Measurements from ENCODE around the gene WIPF2. TPM values are rescaled to one million over a fixed set of nuclear protein-coding genes. Genes with fewer than 3 reads are reported as not detected.
"Not testable (repeated sequence)": the region's sequence is repeated elsewhere in the genome, so short reads cannot be mapped to it uniquely, and the experiment has no call there.

WIPF2 gene
- total RNA-seq, 1 experiment from 2014 or later, result 6.2 TPM

DNA sequence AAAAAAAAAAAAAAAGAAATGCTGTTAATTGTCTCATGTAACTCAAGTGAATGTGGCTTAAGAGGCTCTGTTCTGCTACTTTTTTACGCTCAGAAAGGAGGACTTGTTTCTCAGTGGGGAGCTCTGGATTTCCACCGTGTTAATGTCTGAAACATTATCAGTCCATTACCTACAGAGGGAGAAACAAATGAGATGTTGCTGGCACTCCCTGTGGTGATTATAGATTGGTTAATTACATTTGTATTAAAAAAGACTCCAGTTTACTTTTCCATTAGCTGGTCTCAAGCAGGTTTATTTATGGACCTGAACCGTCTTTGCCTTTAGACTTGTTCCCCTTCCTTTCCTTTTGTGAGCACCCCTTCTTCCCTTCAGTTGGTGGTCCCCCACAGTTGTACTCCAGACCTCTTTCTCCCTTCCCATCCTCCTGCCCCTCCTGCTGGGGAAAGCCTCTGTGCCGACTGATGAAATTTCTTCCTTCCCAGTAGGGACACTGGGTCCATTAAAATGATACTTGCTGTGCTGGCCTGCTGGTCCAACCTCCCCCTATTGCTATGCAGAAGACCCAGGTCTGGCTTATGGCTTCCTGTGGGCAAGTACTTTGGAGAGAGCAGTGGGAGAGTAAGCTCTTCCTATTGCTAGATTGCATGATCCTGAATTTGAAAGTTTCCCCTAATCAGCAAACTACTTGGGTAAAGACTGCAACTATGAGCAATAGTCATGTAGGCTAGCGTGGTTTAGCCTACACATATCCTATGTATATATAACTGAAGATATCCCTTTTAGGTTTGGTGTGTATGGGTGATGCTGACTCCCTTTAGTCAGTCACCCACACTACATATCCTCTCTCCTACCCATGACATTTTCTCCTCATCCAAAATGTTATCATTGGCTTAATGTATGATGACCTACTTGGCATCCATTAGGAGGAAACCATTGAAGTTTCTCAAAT is 76.7 kb downstream of the WIPF2 start:
- DNase-seq (ENCODE audit: low spot score), result no peak

DNA sequence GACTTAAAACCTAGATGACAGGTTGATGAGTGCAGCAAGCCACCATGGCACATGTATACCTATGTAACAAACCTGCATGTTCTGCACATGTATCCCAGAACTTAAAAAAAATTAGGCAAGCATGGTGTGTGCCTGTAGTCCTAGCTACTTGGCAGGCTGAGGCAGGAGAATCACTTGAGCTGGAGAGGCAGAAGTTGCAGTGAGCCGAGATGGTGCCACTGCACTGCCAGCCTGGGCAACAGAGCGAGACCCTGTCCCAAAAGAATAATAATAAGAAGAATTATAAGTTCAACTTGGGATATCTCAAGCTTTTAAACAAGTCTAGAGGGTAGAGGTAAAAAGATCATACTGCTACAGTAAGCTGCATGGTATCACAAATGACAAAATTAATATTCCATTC is 78.4 kb downstream of the WIPF2 start:
- DNase-seq (ENCODE audit: low spot score), result no peak

DNA sequence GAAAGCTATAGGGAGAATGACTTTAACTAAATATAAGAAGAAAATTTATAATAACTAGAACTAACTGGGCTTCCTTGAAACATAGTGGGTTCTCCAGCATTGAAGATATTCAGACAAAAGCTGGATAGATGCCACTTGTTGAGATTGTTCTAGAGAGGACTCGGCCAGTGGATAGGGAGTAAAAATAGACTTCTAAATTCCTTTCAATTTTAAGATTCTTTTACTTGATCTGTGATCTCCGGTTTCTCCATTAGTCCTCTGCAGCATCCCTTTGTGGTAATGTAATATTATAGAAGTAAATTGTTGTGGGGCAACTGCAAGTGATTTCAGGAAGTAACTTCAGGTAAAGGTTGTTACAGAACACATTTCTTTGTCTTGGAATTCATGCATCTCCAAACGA is 79.6 kb downstream of the WIPF2 start:
- no peak for DNase-seq (ENCODE audit: low spot score)

DNA sequence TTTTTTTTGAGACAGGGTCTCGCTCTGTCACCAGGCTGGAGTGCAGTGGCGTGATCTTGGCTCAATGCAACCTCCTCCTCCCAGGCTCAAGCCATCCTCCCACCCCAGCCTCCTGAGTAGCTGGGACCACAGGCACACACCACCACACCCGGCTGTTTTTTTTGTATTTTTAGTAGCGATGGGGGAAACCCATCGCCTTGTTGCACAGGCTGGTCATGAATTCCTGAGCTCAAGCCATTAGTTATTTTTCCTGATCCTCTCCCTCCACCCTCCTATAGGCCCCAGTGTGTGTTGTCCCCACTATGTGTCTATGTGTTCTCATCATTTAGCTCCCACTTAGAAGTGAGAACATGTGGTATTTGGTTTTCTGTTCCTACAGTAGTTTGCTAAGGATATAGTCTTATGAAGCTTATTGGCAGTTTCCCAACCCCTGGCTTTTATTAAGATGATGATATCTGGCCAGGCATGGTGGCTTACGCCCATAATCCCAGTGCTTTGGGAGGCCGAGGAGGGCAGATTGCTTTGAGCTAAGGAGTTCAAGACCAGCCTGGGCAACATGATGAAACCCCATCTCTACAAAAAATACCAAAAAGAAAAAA is 80.2 kb downstream of the WIPF2 start:
- not testable (repeated sequence) for DNase-seq (ENCODE audit: low spot score)

DNA sequence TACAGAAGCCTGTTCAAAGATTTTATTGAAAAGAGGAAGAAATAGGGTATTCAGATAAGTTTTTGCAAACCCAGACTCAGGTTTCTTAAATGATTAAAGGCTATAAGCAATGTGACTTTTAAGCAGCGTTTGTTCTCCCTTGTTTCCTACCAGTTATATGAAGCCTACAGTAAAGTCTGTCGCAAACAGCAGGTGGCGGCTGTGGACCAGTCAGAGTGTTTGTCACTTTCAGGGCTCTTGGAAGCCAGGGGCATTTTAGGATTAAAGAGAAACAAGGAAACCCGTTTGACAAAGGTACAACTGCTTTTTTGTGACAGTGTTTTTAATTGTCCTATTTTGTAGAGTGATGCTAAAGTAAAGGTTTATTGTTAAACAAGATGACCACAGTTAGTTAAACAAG is 82.2 kb downstream of the WIPF2 start:
- no peak for DNase-seq (ENCODE audit: low spot score)

DNA sequence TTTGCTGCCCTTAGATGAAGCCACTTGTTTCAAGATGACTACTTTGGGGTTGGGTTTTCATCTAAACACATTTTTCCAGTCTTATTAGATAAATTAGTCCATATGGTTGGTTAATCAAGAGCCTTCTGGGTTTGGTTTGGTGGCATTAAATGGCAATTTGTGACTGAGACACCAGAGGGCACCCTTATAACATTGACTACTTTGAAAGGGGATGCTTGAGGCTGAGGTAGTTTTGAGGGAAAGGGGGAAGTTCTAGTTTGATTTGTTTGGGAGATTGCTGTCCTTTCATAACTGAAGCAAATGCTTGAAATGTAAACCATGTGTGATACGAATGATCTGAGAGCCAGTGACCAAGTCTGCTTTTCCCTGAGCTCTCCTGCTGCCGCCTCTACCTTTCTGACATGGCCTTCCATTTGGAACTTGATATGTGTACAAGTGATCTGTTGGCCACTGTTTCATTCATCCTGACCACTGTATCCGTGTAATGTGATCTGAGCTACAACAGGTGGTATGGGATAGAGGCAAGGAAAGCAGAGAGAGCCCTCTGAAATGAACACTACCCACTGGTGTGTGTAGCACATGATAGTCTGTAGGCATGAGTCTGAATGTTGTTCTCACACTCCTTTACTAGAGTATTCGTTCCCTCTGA is 84.0 kb downstream of the WIPF2 start:
- no peak for DNase-seq (ENCODE audit: low spot score)

DNA sequence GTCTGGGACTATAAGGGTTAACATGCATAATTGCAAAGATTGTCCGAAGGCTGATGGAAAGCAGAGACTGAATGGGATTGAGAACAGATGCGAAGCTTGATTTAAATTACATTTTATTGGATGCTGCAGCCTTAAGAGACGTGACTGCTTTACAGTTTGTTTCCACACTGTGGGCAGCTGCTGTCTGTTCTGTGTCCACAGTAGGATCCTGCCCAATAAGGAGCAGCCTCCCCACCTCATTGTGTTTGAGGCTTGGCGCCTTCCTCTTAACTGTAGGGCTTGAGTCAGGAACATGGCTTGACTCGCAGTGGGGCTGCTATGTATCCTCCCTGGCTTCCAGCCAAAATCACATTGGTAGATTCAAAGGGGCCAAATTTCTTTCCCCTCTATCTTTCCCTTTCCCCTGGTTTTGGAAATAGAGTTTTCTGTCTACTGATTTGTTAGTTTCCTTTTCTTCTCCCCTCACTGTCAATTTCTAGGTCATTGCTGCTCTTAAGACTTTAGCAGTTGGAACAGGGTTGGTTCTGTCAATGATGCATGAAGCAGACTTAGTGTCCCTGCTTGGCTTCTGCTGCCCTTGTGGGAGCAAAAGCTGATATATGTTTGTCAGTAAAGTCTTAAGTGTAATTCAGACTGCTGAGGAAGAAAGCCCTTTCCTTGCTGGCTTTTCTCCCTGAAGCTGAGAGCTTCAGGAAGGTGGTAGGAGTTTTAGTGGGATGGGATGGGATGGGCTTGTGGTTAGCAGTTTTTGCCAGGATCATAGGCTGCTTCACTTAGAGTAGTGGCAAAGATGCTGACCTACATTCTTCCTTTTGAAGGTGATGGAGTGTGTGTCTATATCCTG is 84.8 kb downstream of the WIPF2 start:
- DNase-seq (ENCODE audit: low spot score), result no peak

DNA sequence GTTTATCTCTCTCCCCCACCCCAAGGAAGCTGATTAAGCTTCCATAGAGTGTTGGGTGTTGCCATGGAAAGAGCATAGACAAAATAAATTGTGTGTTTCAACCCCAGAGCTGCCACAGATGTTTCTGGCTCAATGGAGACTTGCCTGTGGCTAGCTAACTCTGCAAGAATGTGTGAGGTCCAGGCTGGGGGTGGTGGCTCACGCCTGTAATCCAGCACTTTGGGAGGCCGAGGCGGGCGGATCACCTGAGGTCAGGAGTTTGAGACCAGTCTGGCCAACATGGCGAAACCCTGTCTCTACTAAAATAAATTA is 85.4 kb downstream of the WIPF2 start:
- not testable (repeated sequence) for DNase-seq (ENCODE audit: low spot score)

DNA sequence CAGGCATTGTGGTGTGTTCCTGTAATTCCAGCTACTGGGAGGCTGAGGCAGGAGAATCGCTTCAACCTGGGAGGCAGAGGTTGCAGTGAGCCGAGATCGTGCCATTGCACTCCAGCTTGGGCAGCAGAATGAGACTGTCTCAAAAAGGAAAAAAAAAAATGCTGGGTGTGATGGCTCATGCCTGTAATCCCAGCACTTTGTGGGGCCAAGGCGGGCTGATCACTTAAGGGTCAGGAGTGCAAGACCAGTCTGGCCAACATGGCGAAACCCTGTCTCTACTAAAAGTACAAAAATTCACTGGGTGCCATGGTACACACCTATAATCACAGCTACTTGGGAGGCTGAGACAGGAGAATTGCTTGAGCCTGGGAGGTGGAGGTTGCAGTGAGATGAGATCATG is 85.8 kb downstream of the WIPF2 start:
- DNase-seq (ENCODE audit: low spot score), result not testable (repeated sequence)

DNA sequence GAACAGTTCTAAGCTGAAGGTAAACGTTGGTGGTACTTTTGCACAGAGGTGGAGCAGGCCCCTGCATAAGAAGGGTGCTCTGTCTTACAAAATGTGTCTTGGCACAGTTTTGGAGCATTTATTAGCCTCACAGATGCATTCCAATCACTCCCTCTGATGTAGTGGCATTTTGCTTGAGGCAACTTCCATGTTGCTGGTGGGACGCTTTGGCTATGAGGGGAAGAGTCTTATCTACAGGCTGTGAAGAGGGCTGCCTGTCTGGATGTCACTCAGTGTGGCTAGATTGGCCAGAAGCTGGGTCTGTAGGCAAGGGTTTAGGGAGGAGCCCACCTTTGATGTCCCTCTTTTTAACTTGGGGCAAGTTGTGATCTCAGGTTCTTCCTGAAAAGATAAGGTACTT is 87.3 kb downstream of the WIPF2 start:
- DNase-seq (ENCODE audit: low spot score), result no peak

DNA sequence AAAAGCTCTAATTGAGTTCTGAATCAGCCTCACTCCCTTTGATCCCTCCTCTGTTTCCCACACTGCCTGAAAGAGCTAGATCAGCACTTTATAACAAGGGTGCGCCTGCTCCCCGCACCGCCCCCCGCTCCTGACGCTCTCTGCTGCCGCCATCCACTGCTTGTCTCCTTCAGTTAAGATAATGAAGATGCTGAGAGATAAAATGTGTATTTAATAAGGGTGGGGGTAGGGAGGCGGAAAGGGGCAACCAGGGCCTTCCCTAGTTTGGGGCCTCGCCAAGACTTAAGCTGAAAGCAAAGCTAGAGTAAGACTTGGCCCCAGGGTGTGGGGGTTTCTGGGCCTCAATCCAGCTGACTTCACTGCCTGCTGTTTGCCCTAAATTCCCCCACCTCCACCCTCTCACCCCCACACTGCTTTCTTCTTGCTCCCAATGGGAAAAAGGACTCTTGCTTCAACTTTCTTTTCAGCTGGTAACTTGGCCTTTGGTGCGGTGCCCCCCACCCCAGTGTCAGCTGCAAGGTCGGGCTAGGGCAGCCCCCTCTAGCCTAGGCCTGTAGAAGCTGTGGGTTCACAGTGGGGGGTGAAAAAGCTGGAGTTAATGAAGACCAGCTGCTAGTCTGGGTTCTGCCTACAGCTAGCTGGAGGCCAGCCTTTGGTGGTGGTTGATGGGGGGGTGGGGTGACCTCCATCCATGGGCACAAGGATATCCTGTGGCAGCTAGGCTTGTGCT is 88.1 kb downstream of the WIPF2 start:
- peak; percentile 82 for DNase-seq (ENCODE audit: low spot score)

DNA sequence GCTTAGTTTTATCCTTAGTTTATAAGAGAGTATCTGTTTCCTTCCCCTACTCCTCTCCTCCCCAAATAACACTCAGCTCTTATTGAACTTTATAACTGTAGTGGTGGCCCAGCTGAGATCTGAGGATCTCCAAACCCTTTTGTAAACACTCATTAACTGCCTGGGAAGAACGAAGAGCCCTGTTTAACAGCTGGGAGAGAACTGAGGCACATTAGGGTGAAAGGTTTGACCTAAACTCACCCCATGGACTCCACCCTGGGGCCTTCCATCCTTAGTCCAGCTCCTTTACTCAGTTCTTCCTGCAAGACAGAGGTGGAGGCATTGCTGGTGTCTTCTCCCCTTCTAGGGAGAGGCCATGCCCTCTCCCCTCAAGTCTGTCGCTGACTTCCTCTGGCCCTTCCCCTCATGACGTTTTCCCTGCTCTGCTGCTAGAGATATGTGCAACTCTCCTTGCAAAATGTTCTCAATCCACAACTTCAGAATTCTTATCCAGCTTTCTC is 88.7 kb downstream of the WIPF2 start:
- DNase-seq (ENCODE audit: low spot score), result no peak

DNA sequence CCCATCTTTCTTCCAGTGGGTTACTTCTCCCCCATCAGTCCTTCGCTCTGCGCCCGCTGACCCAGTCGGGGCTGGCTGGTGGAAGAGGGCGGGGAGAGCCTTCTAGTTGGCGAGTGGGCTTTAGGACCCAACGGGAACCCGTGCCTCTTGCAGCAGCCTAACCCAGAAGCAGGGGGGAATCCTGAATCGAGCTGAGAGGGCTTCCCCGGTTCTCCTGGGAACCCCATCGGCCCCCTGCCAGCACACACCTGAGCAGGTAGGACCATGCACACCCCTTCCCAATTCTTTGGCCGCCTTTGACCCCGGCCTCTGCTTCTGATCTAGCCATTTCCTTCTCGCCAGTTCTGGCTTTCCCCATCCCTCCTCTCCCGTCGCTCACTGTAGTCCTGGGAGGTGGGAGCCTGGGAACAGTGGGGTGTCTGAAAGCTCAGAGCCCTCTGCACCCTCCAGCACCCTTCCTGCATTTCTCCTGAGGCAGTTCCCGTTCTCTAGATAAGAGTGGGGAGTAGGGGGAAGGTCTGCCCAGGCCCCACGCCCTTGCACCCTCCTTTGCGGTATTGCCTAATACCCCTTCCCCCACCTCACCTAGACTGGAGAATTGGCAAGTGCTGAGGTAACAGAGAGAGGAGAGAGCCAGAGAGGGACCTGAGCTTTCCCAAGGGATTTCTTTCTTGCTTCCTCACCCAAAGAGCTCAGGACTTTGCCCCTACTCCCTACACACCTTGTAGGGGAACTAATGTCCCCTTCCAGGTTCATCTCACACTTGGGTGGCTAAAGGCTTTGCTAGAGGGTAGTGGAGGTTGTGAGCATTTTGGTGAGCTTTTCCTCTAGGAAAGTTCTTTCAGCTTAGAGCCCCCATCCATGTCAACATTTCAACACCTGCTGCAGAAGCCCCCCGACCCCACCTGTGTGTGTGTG is 90.2 kb downstream of the WIPF2 start, which contains the start of gene RARA:
TSS of gene RARA (plus strand) at position 150 of the 918 bp plus-strand sequence. CDS start 22,039 bp downstream, outside the sequence.
- no peak for DNase-seq (ENCODE audit: low spot score)

DNA sequence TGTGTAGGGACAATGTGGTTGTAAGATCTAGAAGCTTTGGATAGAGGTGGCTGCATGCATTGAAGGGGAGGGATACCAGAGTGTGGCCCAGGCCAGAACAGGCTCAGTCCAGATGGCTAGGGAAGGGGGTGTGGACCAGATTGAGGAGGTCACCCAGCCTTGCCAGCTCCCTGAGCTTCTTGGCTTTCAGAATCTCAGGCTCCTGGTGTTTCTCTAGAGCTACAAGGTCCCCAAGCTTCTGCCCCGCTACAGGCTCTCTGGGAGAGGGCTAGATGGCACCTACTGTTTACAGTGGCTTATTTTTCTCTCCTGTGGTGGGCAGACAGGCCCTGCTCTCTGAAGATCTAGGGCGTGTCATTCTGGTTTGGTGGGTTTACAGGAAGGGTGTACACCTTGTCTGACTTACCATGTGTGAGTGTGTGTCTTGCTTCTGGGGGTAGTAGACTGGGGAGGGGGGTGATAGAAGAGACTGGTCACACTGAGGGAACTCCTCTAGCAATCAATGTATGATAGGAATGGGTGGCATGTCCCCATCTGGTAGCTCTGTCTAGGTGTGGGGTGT is 90.9 kb downstream of the WIPF2 start:
- DNase-seq (ENCODE audit: low spot score), result no peak

DNA sequence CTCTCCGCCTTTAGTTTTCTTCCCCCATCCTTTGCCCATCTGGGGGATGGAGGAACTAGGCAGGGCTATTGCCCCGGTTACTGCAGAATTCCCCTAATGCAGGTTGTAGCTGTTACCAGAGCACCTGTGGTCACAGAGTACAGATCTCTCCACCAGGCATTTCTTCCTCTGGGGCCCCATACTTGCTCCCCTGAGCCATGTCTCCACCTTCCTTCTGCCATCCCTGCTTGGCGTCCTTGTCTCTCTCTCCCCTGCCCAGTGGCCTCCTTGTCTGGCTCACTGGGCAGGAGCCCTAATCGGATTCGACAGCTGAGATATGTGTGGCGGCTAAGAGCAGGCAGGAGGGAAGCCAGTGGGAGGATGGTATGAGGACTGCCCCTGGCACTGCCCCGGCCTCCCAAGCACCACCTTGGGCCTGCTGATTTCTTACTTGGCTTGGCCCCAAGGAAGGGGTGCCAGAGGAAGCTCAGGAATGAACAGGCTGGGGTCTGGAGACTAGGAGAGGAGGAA is 91.8 kb downstream of the WIPF2 start:
- DNase-seq (ENCODE audit: low spot score), result no peak

DNA sequence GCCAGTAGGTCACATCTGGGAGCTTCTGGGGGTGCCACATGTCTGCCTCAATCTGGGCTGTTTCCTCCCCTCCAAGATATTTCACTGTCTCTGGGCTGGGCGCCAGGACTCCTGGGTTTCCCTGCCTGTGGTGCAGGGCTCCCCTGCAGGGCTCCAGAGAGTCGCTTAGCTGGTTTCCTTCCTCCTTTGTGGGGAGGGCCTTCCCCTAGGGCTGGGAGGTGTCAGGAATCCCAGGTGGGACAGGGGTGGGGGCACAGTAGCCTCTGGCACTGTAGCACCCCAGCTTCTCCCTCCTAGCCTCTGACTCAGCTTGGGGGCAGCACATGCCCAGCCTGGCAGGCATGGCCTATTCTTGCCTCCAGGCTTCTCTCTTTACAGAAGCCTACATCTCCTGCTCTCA is 92.5 kb downstream of the WIPF2 start:
- DNase-seq (ENCODE audit: low spot score), result no peak

DNA sequence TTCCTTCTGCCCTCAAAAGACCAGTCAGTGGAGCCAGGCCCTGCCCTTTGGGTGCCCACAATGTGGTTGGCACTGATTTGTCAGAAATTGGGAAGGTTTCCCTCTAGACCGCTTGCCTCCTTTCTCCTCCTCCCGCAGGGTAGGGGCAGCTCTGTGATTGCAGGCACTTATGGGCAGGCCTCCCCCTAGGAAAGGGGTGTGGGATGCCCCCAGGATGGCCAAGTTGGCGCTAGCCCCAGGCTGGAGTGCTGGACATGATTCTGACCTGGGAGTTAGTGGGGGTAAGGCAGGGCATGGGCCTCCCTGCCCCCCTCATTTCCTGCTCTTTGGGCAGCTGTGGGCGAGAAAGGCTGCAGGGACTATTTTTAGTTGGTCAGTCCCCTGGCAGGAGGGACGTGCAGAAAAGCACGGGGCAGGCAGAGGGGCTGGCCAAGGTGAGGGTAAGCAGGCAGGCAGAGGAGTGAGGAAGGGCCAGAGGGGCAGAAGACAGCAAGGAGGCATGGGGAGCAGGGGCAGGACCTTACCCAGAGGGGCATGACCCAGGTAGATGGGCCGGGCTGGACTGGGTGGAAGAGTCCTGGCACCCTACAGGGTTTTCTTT is 93.1 kb downstream of the WIPF2 start:
- DNase-seq (ENCODE audit: low spot score), result no peak

DNA sequence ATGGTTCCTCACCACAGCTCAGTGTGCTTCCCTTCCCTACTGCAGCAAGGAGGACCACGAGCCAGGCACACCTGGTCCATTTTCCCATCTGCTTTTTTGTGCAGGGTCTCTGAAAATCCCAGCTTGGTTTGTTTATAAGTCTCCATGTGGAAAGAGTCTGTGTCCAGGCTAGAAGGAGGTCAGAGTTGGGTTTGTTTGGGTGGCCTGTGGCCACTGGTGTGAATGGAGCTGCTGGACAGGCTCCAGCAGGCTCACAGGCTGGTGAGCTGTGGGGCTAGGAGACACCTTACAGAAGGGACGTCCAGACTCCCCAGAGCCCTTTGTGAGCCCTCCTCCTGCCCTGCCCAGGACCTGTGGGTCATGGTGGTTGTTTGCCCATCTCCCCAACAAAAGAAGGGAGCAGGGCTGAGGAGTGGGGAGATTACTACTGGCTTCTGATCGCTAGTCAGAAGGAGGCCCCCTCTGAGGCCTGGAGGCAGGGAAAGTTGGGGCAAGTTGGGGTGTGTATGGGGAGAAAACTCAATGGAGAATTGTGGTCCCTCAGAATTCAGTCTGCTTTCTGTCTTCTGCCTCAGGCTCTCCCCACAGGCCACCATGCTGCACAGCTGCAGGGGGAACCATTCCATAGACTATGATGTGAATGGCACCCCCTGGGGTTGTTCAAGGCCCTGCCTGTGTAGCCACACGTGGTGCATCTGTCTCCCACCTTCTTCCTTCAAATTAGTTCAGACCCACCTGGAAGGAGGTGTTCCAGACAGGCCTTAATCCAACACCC is 94.0 kb downstream of the WIPF2 start:
- no peak for DNase-seq (ENCODE audit: low spot score)
